ENCODE results near the gene RASA2. TPM values are rescaled to one million over a fixed set of nuclear protein-coding genes. Genes with fewer than 3 reads are reported as not detected.
A peak's percentile ranks its signal among the peaks of the same experiment; 100 is the strongest.

The RASA2 gene
- total RNA-seq, 1 donor = 21.7 TPM

DNA sequence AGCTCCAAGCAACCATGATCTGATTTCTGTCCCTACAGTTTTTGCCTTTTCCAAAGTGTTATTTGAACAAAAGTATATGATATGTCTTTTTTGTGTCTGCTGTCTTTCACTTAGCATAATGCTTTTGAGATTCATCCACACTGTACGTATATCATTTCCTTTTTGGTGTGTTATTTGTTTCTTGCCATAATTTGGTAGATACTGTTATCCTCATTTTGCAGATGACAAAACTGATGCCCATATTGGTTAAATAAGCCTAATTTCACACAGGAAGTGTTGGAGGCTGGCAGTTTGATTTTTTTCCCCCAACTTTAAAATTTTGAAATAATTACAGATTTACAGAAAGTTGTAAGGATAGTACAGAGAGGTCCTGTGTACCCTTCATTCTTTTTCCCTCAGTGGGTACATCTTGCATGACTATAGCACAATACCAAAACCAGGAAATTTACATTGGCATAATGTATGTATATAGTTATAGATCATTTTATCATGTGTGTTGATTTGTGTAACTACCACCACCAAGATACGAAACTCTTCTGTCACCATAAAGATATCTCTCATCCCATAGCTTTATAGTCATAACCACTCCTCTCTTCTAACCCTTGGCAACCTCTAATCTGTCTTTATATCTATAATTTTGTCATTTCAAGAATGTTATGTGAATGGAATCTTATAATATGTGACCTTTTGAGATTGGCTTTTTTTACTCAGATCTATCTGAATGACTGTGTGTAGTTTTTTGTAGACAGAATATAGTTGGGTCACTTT lies 55.6 kb downstream of the RASA2 start:
- H3K4me2 ChIP-seq (ENCODE audit: insufficient read depth, low read length) = no peak overlapping the region
- no peak overlapping the region for H3K27ac ChIP-seq (ENCODE audit: low read depth, low read length)
- H3K4me1 ChIP-seq (ENCODE audit: insufficient read depth, low read length) = peaks cover 22% of the 10 kb centered on the region
- TF ChIP-seq, protein P1, sequence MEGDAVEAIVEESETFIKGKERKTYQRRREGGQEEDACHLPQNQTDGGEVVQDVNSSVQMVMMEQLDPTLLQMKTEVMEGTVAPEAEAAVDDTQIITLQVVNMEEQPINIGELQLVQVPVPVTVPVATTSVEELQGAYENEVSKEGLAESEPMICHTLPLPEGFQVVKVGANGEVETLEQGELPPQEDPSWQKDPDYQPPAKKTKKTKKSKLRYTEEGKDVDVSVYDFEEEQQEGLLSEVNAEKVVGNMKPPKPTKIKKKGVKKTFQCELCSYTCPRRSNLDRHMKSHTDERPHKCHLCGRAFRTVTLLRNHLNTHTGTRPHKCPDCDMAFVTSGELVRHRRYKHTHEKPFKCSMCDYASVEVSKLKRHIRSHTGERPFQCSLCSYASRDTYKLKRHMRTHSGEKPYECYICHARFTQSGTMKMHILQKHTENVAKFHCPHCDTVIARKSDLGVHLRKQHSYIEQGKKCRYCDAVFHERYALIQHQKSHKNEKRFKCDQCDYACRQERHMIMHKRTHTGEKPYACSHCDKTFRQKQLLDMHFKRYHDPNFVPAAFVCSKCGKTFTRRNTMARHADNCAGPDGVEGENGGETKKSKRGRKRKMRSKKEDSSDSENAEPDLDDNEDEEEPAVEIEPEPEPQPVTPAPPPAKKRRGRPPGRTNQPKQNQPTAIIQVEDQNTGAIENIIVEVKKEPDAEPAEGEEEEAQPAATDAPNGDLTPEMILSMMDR (IDR thresholded peaks at IDR 0.05; ENCODE audit: extremely low read depth, low read depth, low read length) = no peak
- H3K79me2 ChIP-seq (ENCODE audit: insufficient read depth, low read length) = peaks cover 30% of the 10 kb centered on the region
- H3K9me3 ChIP-seq (ENCODE audit: low read depth, low read length) = no peaks in the 10 kb centered on the region
- no peaks in the 10 kb centered on the region for H4K20me1 ChIP-seq (ENCODE audit: insufficient read depth, low read length)
- H3K4me3 ChIP-seq (ENCODE audit: insufficient read depth, low read length) = no peak overlapping the region
- no peak for DNase-seq (ENCODE audit: insufficient read length, low spot score, missing footprints)
- H2AFZ ChIP-seq (ENCODE audit: low read length) = no peak overlapping the region
- peaks cover 40% of the 10 kb centered on the region for H3K36me3 ChIP-seq (ENCODE audit: insufficient read depth, low read length)
- no peaks in the 10 kb centered on the region for H3K27me3 ChIP-seq (ENCODE audit: insufficient read depth, low read length)

- no peaks in the 10 kb centered on the region for H3K27me3 ChIP-seq (ENCODE audit: insufficient read depth, low read length)
- H3K27ac ChIP-seq (ENCODE audit: low read depth, low read length) = peak overlapping the region; percentile 7
- TF ChIP-seq, protein P1 (IDR thresholded peaks at IDR 0.05; ENCODE audit: extremely low read depth, low read depth, low read length) = no peak
- H3K4me3 ChIP-seq (ENCODE audit: insufficient read depth, low read length) = no peak overlapping the region
- no peak overlapping the region for H3K4me2 ChIP-seq (ENCODE audit: insufficient read depth, low read length)
- no peak overlapping the region for H2AFZ ChIP-seq (ENCODE audit: low read length)
- H3K4me1 ChIP-seq (ENCODE audit: insufficient read depth, low read length) = peaks cover 18% of the 10 kb centered on the region
- no peaks in the 10 kb centered on the region for H4K20me1 ChIP-seq (ENCODE audit: insufficient read depth, low read length)
- H3K9me3 ChIP-seq (ENCODE audit: low read depth, low read length) = peaks cover 4% of the 10 kb centered on the region
- DNase-seq (ENCODE audit: insufficient read length, low spot score, missing footprints) = no peak
- H3K36me3 ChIP-seq (ENCODE audit: insufficient read depth, low read length) = peaks cover 42% of the 10 kb centered on the region
- peaks cover 36% of the 10 kb centered on the region for H3K79me2 ChIP-seq (ENCODE audit: insufficient read depth, low read length)
These were observed 56.2 kb downstream of the RASA2 start for GRCh38 chr3:141542989-141543388.

- no peak overlapping the region for H3K27ac ChIP-seq (ENCODE audit: low read depth, low read length)
- no peak for DNase-seq (ENCODE audit: insufficient read length, low spot score, missing footprints)
- H3K4me1 ChIP-seq (ENCODE audit: insufficient read depth, low read length) = peaks cover 6% of the 10 kb centered on the region
- H3K4me2 ChIP-seq (ENCODE audit: insufficient read depth, low read length) = no peak overlapping the region
- H3K79me2 ChIP-seq (ENCODE audit: insufficient read depth, low read length) = peaks cover 50% of the 10 kb centered on the region
- H3K4me3 ChIP-seq (ENCODE audit: insufficient read depth, low read length) = no peak overlapping the region
- H3K36me3 ChIP-seq (ENCODE audit: insufficient read depth, low read length) = peaks cover 42% of the 10 kb centered on the region
- H4K20me1 ChIP-seq (ENCODE audit: insufficient read depth, low read length) = no peaks in the 10 kb centered on the region
- TF ChIP-seq, protein P1 (IDR thresholded peaks at IDR 0.05; ENCODE audit: extremely low read depth, low read depth, low read length) = no peak
- peaks cover 4% of the 10 kb centered on the region for H3K9me3 ChIP-seq (ENCODE audit: low read depth, low read length)
- no peaks in the 10 kb centered on the region for H3K27me3 ChIP-seq (ENCODE audit: insufficient read depth, low read length)
- no peak overlapping the region for H2AFZ ChIP-seq (ENCODE audit: low read length)
These were observed 57.9 kb downstream of the RASA2 start for GRCh38 chr3:141544697-141545096.

DNA sequence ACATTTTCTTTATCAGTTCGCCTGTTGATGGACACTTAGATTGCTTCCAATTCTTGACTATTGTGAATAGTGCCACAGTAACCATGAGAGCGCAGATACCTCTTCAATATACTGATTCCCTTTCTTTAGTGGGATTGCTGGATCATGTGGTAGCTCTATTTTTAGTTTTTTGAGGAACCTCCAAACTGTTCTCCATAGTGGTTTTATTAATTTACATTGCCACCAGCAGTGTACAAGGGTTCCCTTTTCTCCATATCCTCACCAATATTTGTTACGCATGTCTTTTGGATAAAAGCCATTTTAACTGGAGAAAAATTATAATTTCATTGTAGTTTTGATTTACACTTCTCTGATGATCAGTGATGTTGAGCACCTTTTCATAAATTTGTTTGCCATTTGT lies 59.3 kb downstream of the RASA2 start:
- DNase-seq (ENCODE audit: insufficient read length, low spot score, missing footprints) = no peak
- Histone ChIP-seq H3K9me3 (ENCODE audit: low read depth, low read length) (peaks cover 4% of the 10 kb centered on the region), H3K79me2 (ENCODE audit: insufficient read depth, low read length) (peaks cover 57% of the 10 kb centered on the region), H4K20me1 (ENCODE audit: insufficient read depth, low read length) (no peaks in the 10 kb centered on the region), H3K4me3 (ENCODE audit: insufficient read depth, low read length) (no peak overlapping the region), H3K27ac (ENCODE audit: low read depth, low read length) (no peak overlapping the region), H2AFZ (ENCODE audit: low read length) (no peak overlapping the region), H3K27me3 (ENCODE audit: insufficient read depth, low read length) (no peaks in the 10 kb centered on the region), H3K36me3 (ENCODE audit: insufficient read depth, low read length) (peaks cover 43% of the 10 kb centered on the region), H3K4me2 (ENCODE audit: insufficient read depth, low read length) (no peak overlapping the region), H3K4me1 (ENCODE audit: insufficient read depth, low read length) (no peaks in the 10 kb centered on the region)
- TF ChIP-seq, protein P1 (IDR thresholded peaks at IDR 0.05; ENCODE audit: extremely low read depth, low read depth, low read length) = no peak
